CD4-positive, alpha-beta T cell treated with Interleukin-15 for 4 hours (primary cell): ENCODE data around the gene LYPD3.

ENCODE experiments used
- DNase-seq: peaks from one replicate; pipeline ENCODE4 v3.0.0-alpha.2; 2020; ENCODE audit warnings: low spot score

Gene LYPD3

GRCh38 chr19:43485951-43486350 is 20.5 kb upstream of the LYPD3 start:
- DNase-seq: no peak

GRCh38 chr19:43483281-43483680 is 17.9 kb upstream of the LYPD3 start:
- DNase-seq: no peak

GRCh38 chr19:43482193-43482592 is 16.8 kb upstream of the LYPD3 start:
- no peak for DNase-seq

- no peak for DNase-seq
Measured at GRCh38 chr19:43481701-43482100, 16.3 kb upstream of the LYPD3 start.

GRCh38 chr19:43480574-43480973 is 15.2 kb upstream of the LYPD3 start:
- no peak for DNase-seq

- no peak for DNase-seq
Measured at GRCh38 chr19:43479961-43480561, 14.7 kb upstream of the LYPD3 start.

GRCh38 chr19:43479226-43479625 is 13.8 kb upstream of the LYPD3 start:
- DNase-seq: no peak

- no peak for DNase-seq
Measured at GRCh38 chr19:43478323-43478722, 12.9 kb upstream of the LYPD3 start.

- DNase-seq: no peak
Measured at GRCh38 chr19:43476606-43477005, 11.2 kb upstream of the LYPD3 start.

- DNase-seq: peak; percentile 92
Measured at GRCh38 chr19:43474986-43475705, 9.7 kb upstream of the LYPD3 start.

GRCh38 chr19:43474487-43474886 is 9.1 kb upstream of the LYPD3 start:
- DNase-seq: no peak

- DNase-seq: no peak
Measured at GRCh38 chr19:43471091-43471490, 5.7 kb upstream of the LYPD3 start.

GRCh38 chr19:43470288-43470687 is 4.9 kb upstream of the LYPD3 start:
- DNase-seq: peak; percentile 27

- peak; percentile 45 for DNase-seq
Measured at GRCh38 chr19:43469160-43469480, 3.7 kb upstream of the LYPD3 start.

GRCh38 chr19:43468354-43469159 is 3.1 kb upstream of the LYPD3 start:
- DNase-seq: no peak

- no peak for DNase-seq
Measured at GRCh38 chr19:43467730-43468129, 2.3 kb upstream of the LYPD3 start.

GRCh38 chr19:43467276-43467675 is 1.9 kb upstream of the LYPD3 start:
- no peak for DNase-seq

- no peak for DNase-seq
Measured at GRCh38 chr19:43466793-43467192, 1.4 kb upstream of the LYPD3 start.

- no peak for DNase-seq
Measured at GRCh38 chr19:43464134-43464775, 1.2 kb downstream of the LYPD3 start.

GRCh38 chr19:43463381-43464133 is 1.9 kb downstream of the LYPD3 start:
- DNase-seq: peak; percentile 99

GRCh38 chr19:43462785-43463380 is 2.5 kb downstream of the LYPD3 start:
- no peak for DNase-seq

- no peak for DNase-seq
Measured at GRCh38 chr19:43462383-43462782, 3.0 kb downstream of the LYPD3 start.
